Sigmoid colon (tissue), 4 donors: ENCODE results near the gene SEZ6L2.

Experiments used
- CTCF ChIP-seq, 4 experiments: fragments of 450-650 bp in 3 of 4; fragments of 200-600 bp in 1 of 4; IDR thresholded peaks; one replicate each; pipeline ENCODE4 v1.5.1; 2016 to 2019; ENCODE audit warnings: antibody characterized with exemption in 4 of 4, mild to moderate bottlenecking in 3 of 4, moderate library complexity in 2 of 4
- POLR2A ChIP-seq, 2 donors: fragments of 450-650 bp; IDR thresholded peaks; one replicate each; pipeline ENCODE4 v1.6.1; 2016; ENCODE audit warnings: antibody characterized with exemption in 2 of 2, mild to moderate bottlenecking in 2 of 2, moderate library complexity in 2 of 2
- POLR2AphosphoS5 ChIP-seq, 4 donors: sonication (generic); formaldehyde crosslinking; IDR thresholded peaks; one replicate each; pipeline ENCODE4 v1.6.1; 2017; ENCODE audit warnings: antibody characterized with exemption in 4 of 4

GRCh38 chr16:29898135-29898803 is 1.1 kb downstream of the SEZ6L2 start:
- no peak for TF ChIP-seq CTCF (IDR thresholded peaks at IDR 0.05)
- TF ChIP-seq POLR2A (IDR thresholded peaks at IDR 0.05) = no peak
- no peak for TF ChIP-seq POLR2AphosphoS5 (IDR thresholded peaks at IDR 0.05)
